Heart left ventricle (tissue), 13 donors: ENCODE measurements around the gene URM1.

Experiments
- CTCF ChIP-seq, 12 donors: fragments of 200-600 bp; sonication (generic) in 4 of 12; IDR thresholded peaks; one replicate each; pipeline versions ENCODE4 v1.5.0 to v1.8.0; 2018 to 2022; ENCODE audit warnings: antibody characterized with exemption in 12 of 12, mild to moderate bottlenecking in 5 of 12
- POLR2A ChIP-seq, 2 donors: fragments of 450-650 bp; IDR thresholded peaks; one replicate each; pipeline ENCODE4 v1.6.1; 2017; ENCODE audit warnings: antibody characterized with exemption in 2 of 2, mild to moderate bottlenecking in 2 of 2, moderate library complexity in 2 of 2
- donor health status: ischemic (EF 13 %, LVEDD 7.1; RV severe dilation, severe dysfunction).
- donor health status: DM: no; HTN: yes; CAD: no.
- donor health status: DM: no; HTN: no; CAD: no.
- donor health status: ischemic (EF 25% LVEDD 6.9; RV normal size, moderate dysfunction).
- donor health status: ischemic (EF 25% LVEDD 5.7; RV mildly dilated, moderate dysfunction).
- donor health status: ischemic (EF 35%, LVEDD 5.7; RV mildly dilated, moderate dysfunction).
- donor health status: nonischemic (EF 11% LVEDD 7.7; RV severe dilation, severe dysfunction).
- donor health status: DM: yes; HTN: yes; CAD: no.
- donor health status: PGD.
- donor health status: ischemic (EF 29% LVEDD 5.4; RV normal size, mild dysfunction).
- donor health status: nonischemic (EF 23%, LVEDD 6.1; RV moderate dilation, normal function).

- TF ChIP-seq CTCF (IDR thresholded peaks at IDR 0.05) = no peak
- no peak for TF ChIP-seq POLR2A (IDR thresholded peaks at IDR 0.05)
These were observed 28.0 kb upstream of the URM1 start for GRCh38 chr9:128342971-128343680.
